HG02973 (cell line): Measurements from ENCODE around the gene CLEC16A.

Source experiments
- ATAC-seq: cut with Tn5 transposase; IDR thresholded peaks from one replicate; pipeline ENCODE4 v1.9.1; 2021; ENCODE audit warnings: moderate library complexity; ENCODE audit not compliant: unreplicated experiment

CLEC16A gene

GRCh38 chr16:11188801-11189740 lies 244.7 kb downstream of the CLEC16A start:
- ATAC-seq: no peak

- ATAC-seq: no peak
Observed at GRCh38 chr16:11190588-11191560, 246.5 kb downstream of the CLEC16A start.

GRCh38 chr16:11191665-11192064 lies 247.3 kb downstream of the CLEC16A start:
- no peak for ATAC-seq

GRCh38 chr16:11193494-11193893 lies 249.1 kb downstream of the CLEC16A start:
- no peak for ATAC-seq

- no peak for ATAC-seq
Observed at GRCh38 chr16:11194913-11195312, 250.5 kb downstream of the CLEC16A start.

- ATAC-seq: no peak
Observed at GRCh38 chr16:11196286-11196828, 252.0 kb downstream of the CLEC16A start.

- ATAC-seq: no peak
Observed at GRCh38 chr16:11198375-11198774, 254.0 kb downstream of the CLEC16A start.

- ATAC-seq: no peak
Observed at GRCh38 chr16:11198828-11199227, 254.5 kb downstream of the CLEC16A start.

GRCh38 chr16:11200592-11200991 lies 256.2 kb downstream of the CLEC16A start:
- ATAC-seq: no peak

GRCh38 chr16:11201498-11202259 lies 257.3 kb downstream of the CLEC16A start:
- no peak for ATAC-seq

- no peak for ATAC-seq
Observed at GRCh38 chr16:11202260-11203091, 258.1 kb downstream of the CLEC16A start.

- no peak for ATAC-seq
Observed at GRCh38 chr16:11203111-11203623, 258.8 kb downstream of the CLEC16A start.

GRCh38 chr16:11204513-11205047 lies 260.2 kb downstream of the CLEC16A start:
- ATAC-seq: no peak

GRCh38 chr16:11205065-11205699 lies 260.8 kb downstream of the CLEC16A start:
- no peak for ATAC-seq

- no peak for ATAC-seq
Observed at GRCh38 chr16:11205754-11206581, 261.6 kb downstream of the CLEC16A start.

- ATAC-seq: no peak
Observed at GRCh38 chr16:11207646-11208045, 263.3 kb downstream of the CLEC16A start.

GRCh38 chr16:11208916-11209665 lies 264.7 kb downstream of the CLEC16A start:
- ATAC-seq: no peak
